ENCODE data around the gene COX5B.

Gene COX5B

DNA sequence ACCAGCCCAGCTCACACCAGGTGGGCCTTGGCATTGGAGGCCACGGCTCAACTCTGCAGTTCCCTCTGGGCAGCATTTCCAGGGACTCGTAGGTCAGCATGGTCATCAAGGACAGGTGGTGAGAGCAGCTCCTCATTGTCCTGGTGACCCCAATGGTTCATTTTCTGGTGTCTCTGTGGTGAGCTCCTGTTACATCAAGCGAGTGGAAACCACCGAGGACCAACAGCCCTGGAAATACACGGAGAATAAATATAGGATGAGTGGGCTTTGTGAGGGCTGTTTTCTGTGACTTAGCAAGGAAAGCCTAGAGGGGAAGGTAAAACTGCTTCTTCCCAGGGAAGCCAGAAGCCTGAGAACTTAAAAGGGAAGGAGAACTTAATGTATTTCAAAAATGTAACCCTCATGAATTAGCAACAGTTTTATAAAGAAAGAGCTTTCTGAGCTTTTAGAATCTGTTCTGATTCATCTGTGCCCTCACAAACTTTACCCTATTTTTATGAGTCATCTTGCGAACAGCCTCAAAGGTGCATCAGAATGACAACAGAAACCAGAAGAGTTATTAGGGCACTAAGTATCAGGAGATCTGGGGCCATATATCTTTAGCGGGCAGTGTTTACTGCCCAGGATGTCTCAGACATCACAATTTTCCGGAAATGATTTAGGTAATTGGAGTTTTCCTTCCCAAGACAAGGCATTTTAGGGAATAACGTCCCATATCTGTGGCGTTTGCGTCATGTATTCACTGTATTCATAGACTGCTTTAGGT is 42.4 kb downstream of the COX5B start:
- no peaks in the 10 kb centered on the region for H3K9me3 ChIP-seq (ENCODE audit: control insufficient read depth in 5 of 5, low read length in 5 of 5)
- H3K27me3 ChIP-seq (ENCODE audit: control insufficient read depth in 5 of 5, insufficient read depth in 4 of 5, low read length in 5 of 5): no peaks in the 10 kb centered on the region

DNA sequence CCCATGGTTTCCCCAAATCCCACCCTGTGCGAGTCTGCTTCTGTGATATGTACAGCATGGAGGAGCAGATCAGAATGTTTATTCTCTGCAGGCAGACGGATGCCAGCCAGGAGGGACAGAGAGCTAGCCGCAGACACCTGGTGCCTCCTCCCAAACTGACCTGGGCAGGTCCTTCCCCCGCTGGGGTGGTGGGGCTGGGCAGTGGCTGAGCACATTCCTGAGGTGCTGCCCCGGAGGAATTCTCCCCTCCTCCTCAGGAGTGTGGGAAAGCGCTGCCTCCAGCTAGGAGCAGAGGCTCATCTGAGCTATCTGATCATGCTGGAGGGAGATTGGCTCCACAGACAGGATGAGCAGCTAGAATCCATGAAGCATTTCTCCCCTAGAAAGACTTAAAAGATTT is 45.3 kb downstream of the COX5B start:
- no peaks in the 10 kb centered on the region for H3K36me3 ChIP-seq (ENCODE audit: control insufficient read depth in 5 of 5, insufficient read depth in 5 of 5, low read length in 5 of 5)
- no peaks in the 10 kb centered on the region for H3K27me3 ChIP-seq (ENCODE audit: control insufficient read depth in 5 of 5, insufficient read depth in 4 of 5, low read length in 5 of 5)
- no peak overlapping the region for H3K4me3 ChIP-seq (ENCODE audit: low read depth in 1 of 5, low read length in 5 of 5)
- no peaks in the 10 kb centered on the region for H3K9me3 ChIP-seq (ENCODE audit: control insufficient read depth in 5 of 5, low read length in 5 of 5)
- no peaks in the 10 kb centered on the region for H3K4me1 ChIP-seq (ENCODE audit: control insufficient read depth in 5 of 5, insufficient read depth in 5 of 5, low read length in 5 of 5)
- H3K9ac ChIP-seq (ENCODE audit: low read length in 5 of 5): no peak overlapping the region
- no peak overlapping the region for H3K27ac ChIP-seq (ENCODE audit: low read depth, low read length)

More for the DNA sequence above, 42.4 kb downstream of the COX5B start:
- H3K36me3 ChIP-seq (ENCODE audit: control insufficient read depth in 5 of 5, insufficient read depth in 5 of 5, low read length in 5 of 5): no peaks in the 10 kb centered on the region
- H3K4me3 ChIP-seq (ENCODE audit: low read depth in 1 of 5, low read length in 5 of 5): no peak overlapping the region
- H3K27ac ChIP-seq (ENCODE audit: low read depth, low read length): no peak overlapping the region
- H3K4me1 ChIP-seq (ENCODE audit: control insufficient read depth in 5 of 5, insufficient read depth in 5 of 5, low read length in 5 of 5): no peaks in the 10 kb centered on the region
- no peak overlapping the region for H3K9ac ChIP-seq (ENCODE audit: low read length in 5 of 5)

DNA sequence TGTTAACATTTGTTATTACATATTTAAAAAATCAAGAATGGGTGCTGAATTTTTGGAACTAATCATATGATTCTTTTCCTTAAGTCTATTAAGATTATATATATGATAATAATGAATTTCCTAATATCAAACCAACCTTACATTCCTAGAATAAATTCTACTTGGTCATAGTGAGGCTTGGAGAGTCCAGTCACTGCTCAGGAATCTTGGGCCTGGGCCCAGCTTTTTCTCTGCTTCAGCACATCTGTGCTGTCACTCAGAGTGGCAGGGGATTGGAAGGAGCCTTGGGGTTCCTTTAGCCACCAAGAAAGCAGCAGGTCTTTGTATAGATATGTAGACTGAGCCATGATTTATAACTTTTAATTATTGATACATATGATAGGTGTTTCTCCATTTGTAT is 47.6 kb downstream of the COX5B start:
- Histone ChIP-seq H3K4me1 (ENCODE audit: control insufficient read depth in 5 of 5, insufficient read depth in 5 of 5, low read length in 5 of 5) (peaks cover 0 to 5% (median 2%) of the 10 kb centered on the region in 5 donors), H3K27ac (ENCODE audit: low read depth, low read length) (no peak overlapping the region), H3K27me3 (ENCODE audit: control insufficient read depth in 5 of 5, insufficient read depth in 4 of 5, low read length in 5 of 5) (no peaks in the 10 kb centered on the region), H3K4me3 (ENCODE audit: low read depth in 1 of 5, low read length in 5 of 5) (no peak overlapping the region), H3K9ac (ENCODE audit: low read length in 5 of 5) (no peak overlapping the region), H3K36me3 (ENCODE audit: control insufficient read depth in 5 of 5, insufficient read depth in 5 of 5, low read length in 5 of 5) (no peaks in the 10 kb centered on the region), H3K9me3 (ENCODE audit: control insufficient read depth in 5 of 5, low read length in 5 of 5) (no peaks in the 10 kb centered on the region)

DNA sequence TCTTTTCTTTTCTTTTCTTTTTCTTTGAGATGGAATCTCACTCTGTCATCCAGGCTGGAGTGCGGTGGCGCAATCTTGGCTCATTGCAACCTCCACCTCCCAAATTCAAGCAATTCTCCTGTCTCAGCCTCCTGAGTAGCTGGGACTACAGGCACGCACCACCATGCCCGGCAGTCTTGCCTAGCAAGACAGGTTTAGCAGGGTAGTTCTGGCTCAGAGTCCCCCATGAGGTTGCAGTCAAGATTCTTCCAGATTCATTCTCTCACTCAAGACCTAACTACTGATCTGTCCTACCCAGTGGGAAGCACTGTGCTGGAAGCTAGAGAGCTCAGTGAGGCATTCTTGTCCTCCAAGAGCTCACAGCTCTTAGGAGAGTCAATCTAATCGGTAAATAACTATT is 49.9 kb downstream of the COX5B start:
- H3K27me3 ChIP-seq (ENCODE audit: control insufficient read depth in 5 of 5, insufficient read depth in 4 of 5, low read length in 5 of 5): no peaks in the 10 kb centered on the region

DNA sequence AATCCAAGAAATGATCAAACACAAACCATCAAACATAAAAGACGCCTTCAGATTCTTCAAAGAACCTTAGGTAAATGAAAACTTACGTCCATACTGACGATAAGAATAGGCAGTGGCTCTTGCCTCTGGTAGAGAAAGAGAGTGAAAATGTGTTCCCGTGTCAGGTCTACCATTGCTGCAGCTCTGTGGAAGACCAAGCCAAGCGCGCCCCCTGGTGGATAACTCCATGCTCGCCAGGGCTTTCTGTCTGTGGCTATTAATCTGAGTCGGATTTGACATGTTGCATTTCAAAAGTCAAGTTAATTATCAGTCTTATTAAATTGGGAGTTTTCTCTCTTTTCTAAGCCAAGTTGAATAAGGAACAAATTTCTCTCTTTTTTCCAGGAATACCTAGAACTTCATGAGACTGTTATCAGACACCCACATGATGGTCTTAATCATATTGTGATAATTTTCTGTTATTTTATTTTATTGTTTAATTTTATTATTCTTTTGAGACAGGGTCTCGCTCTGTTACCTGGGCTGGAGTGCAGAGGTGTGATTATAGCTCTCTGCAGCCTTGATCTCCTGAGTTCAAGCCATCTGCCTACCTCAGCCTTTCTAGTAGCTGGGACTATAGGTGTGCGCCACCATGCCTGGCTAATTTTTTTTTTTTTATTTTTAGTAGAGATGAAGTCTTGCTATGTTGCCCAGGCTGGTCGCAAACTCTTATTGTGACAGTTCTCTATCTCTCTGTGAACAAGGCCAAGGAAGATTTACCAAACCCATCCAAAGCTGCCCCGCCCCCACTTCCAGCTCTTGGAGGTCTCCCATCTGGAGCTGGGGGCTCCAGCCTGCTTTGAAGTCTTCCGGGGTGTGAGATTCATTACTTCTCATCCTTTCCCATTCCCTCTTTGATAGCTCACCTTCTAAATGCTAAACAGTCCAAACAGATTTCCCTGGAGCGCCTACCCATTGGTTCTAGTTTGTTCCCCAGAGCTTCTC is 51.7 kb downstream of the COX5B start:
- Histone ChIP-seq H3K27ac (ENCODE audit: low read depth, low read length) (no peak overlapping the region), H3K27me3 (ENCODE audit: control insufficient read depth in 5 of 5, insufficient read depth in 4 of 5, low read length in 5 of 5) (no peaks in the 10 kb centered on the region), H3K9me3 (ENCODE audit: control insufficient read depth in 5 of 5, low read length in 5 of 5) (no peaks in the 10 kb centered on the region), H3K9ac (ENCODE audit: low read length in 5 of 5) (no peak overlapping the region), H3K4me3 (ENCODE audit: low read depth in 1 of 5, low read length in 5 of 5) (no peak overlapping the region), H3K4me1 (ENCODE audit: control insufficient read depth in 5 of 5, insufficient read depth in 5 of 5, low read length in 5 of 5) (peaks cover 0 to 7% (median 2%) of the 10 kb centered on the region in 5 donors), H3K36me3 (ENCODE audit: control insufficient read depth in 5 of 5, insufficient read depth in 5 of 5, low read length in 5 of 5) (no peaks in the 10 kb centered on the region)

More for the DNA sequence above, 49.9 kb downstream of the COX5B start:
- Histone ChIP-seq H3K4me3 (ENCODE audit: low read depth in 1 of 5, low read length in 5 of 5) (no peak overlapping the region), H3K36me3 (ENCODE audit: control insufficient read depth in 5 of 5, insufficient read depth in 5 of 5, low read length in 5 of 5) (no peaks in the 10 kb centered on the region), H3K27ac (ENCODE audit: low read depth, low read length) (no peak overlapping the region), H3K4me1 (ENCODE audit: control insufficient read depth in 5 of 5, insufficient read depth in 5 of 5, low read length in 5 of 5) (peaks cover 0 to 7% (median 2%) of the 10 kb centered on the region in 5 donors), H3K9me3 (ENCODE audit: control insufficient read depth in 5 of 5, low read length in 5 of 5) (no peaks in the 10 kb centered on the region), H3K9ac (ENCODE audit: low read length in 5 of 5) (no peak overlapping the region)

Data from subcutaneous abdominal adipose tissue (tissue), 5 donors.